ENCODE data around the gene CDC42BPG.

- TF ChIP-seq CTCF (IDR thresholded peaks at IDR 0.05; ENCODE audit: low read depth, low read length, poor library complexity, severe bottlenecking): peak; percentile 17
- no peak for TF ChIP-seq EZH2phosphoT487 (IDR thresholded peaks at IDR 0.05; ENCODE audit: borderline replicate concordance, low read length)
These were observed 31.1 kb upstream of the CDC42BPG start for GRCh38 chr11:64875369-64876228.
